NCI-H1930 (cell line): Measurements from ENCODE around the gene LRCH4.
"Not testable (repeated sequence)": the region's sequence is repeated elsewhere in the genome, so short reads cannot be mapped to it uniquely, and the experiment has no call there.

Experiments
- DNase-seq, 2 experiments: peaks; one replicate each; lab custom pipeline; 2025; lab: John Stamatoyannopoulos, UW

Gene LRCH4

GRCh38 chr7:100567751-100568175, 18.2 kb downstream of the LRCH4 start:
- DNase-seq: no peak

DNA sequence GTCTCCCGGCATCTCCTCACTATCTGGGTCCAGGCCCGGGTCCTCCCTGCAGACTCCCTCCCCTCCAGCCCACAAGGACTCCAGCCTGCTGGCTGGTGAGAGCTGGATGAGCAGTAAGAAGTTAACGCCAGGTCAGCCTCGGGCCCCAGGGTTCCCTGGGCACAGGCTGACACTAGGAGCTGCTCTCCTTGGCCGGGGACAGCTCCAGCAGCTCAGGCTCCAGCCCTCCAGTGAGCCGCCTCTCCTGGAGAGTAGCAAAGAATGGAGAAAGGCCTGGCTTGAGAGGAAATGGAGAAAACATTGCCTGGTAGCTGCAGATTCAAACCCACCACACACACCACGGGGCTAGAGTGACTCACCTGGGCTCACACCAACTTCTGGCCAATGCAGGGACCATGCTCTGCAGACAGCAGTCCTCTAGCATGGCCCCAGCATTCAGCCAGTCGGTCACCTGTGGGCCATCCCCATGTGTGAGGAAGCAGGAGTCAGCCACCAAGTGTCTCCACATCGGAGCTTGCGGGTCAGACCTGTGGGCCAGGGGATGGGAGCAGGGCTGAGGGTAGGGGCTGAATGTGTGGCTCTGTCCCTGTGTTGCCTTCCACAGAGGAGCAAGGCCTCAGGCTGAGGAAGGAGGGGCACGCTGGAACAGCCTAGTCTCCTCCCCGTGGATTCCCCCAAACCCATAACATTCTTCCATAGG, 18.7 kb downstream of the LRCH4 start:
- no peak for DNase-seq

GRCh38 chr7:100566018-100566531, 19.9 kb downstream of the LRCH4 start:
- DNase-seq: no peak

GRCh38 chr7:100565133-100565571, 20.8 kb downstream of the LRCH4 start:
- no peak for DNase-seq

GRCh38 chr7:100564405-100564804, 21.5 kb downstream of the LRCH4 start:
- not testable (repeated sequence) for DNase-seq

DNA sequence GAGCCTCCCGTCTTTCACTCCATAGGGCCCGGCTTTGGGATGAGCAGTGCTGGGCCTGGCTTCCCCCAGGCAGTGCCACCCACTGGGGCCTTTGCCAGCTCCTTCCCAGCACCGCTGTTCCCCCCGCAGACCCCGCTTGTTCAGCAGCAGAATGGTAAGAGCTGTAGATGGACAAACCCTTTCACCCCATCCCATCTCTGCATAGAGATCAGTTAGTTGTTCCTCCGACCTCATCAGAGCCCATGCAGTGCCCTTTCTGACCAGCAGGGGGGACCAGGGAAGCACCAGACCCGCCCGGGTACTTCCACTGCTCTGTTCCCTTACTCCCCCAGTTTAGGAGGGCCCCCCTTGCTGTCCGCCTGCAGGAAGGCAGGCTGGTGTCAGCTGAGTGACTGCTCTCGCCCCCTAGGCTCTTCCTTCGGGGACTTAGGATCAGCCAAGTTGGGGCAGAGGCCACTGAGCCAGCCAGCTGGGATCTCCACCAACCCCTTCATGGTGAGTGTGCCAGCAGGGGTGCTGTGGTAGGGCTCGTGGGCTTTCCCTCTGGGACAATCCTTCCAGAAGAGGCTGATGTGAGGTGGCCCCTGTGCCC, 22.0 kb downstream of the LRCH4 start:
- DNase-seq: peak in 1 of 2 experiments; percentile 51

DNA sequence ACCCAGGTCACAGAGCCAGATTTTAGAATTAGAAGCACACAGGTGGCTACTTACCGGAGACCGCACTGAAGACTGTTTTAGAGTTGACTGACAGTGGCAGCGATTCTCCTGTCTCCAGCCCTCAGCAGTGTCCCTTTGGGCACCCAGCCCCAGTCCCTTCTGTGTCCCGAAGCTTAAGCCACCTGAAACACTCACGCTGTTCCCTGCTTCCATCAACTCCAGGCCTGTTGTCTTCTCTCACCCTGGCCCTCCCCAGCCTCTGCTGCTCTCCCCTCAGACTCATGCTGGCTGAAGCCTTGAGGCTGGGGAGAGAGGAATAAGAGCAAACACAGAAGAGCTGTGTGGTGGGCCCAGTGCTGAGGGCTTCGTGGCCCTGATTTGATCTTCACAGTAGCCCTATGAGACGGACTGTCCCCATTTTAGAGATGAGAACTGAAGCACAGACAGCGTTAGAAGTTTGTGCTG, 22.8 kb downstream of the LRCH4 start:
- no peak for DNase-seq

DNA sequence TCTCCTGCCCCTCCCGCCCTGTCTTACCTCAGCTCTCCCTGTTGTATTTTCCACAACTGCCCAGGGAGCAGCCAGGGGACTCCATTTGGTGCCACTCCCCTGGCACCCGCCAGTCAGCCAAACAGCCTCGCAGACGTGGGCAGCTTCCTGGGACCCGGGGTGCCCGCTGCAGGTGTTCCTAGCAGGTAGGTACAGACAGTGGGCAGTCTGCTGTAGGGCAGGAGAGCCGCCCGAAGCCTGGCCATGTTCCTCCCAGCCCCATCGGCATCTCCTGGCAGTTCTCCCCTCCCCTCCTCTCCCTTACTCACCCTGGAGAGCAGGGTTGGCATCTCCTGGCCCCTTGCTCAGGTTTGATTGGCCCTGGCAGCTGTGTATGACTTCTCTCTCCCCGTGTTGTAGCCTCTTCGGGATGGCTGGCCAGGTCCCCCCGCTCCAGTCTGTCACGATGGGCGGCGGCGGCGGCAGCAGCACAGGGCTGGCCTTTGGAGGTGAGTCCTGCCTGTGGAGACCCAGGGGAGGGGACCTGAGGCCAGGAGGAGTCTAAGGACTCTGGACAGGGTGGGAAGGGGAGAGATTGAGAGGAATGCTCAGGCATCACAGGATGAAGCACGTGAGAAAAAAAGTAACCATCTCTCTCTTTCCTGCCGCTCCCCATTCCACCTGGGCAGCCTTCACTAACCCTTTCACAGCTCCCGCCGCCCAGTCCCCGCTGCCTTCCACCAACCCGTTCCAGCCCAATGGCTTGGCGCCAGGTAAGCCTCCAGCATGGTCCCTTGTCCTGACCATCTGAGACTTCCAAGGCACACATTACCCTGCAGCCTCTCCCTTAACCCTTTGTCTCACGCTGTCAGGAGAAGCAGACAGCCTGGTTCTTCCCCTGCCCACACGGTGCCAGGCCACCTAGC, 23.5 kb downstream of the LRCH4 start:
- DNase-seq: no peak

DNA sequence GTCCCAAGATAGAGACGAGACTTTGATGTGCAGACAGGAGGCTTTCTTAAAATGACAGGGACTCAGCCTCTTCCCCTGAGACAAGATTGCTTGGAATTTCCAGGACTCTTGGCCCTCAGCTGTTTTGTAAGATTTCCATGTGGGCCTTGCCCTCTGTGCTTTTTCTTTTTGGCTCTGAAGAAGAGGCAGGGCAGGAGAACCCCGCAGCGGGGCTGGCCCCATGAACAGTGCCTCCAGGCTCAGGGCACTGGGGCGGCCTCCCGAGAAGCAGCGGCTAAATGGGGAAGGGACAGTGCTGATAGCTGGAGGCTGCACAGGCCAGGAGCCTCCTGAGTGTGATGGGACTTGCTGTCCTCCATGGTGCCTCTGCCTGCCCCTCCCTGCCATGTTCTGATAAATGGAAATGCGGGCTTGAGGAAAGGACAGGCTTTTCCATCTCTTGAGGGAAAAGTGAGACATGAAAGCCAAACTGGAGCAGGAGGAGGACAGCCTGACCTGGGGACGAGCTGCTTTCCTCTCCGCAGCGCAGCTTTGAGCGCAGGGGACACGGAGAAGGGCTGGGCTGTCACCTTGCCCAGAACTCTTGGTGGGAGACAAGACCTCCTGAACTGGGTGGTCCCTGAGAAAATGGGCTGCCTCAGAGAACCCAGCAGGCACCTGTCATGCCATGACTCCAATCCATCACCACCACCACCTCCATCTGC, 24.3 kb downstream of the LRCH4 start:
- no peak for DNase-seq

GRCh38 chr7:100559127-100559526, 26.8 kb downstream of the LRCH4 start:
- no peak for DNase-seq

DNA sequence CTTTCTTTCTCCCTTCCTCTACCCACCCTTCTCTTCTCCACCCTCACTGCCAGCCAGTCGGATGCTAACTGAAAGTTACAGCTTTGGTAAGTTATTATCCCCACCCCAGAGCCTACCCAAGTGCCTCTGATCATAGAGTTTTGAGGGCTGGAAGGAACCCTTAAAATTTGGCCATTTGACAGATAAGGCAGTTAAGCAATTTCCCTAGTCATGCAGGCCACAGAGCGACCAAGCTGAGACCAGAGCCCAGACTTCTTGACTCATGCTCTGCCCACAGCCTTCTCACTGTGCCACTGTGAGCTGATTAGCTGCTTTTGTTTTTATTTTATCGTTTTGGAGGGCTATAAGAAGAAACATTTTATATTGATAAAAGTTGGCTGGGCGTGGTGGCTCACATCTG, 29.4 kb downstream of the LRCH4 start:
- DNase-seq: no peak

DNA sequence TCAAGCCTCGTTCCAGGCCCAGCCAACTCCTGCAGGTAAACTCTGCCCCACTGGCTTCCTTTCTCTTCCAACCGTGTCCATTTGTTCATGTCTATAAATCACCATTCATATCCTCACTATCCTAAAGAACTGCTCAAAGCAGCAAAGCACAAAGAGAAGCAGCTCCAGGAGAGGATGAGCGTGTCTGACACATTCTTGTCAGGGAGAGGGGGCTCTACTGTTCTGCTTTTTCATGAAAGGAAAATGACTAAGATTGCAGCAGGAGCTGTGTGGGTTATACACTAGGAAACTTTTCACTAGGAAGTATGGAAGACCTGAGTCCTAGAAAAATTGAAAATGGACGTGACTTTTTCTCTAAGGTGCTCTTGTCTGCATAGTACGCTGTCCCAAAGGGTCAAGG, 30.2 kb downstream of the LRCH4 start:
- DNase-seq: no peak

DNA sequence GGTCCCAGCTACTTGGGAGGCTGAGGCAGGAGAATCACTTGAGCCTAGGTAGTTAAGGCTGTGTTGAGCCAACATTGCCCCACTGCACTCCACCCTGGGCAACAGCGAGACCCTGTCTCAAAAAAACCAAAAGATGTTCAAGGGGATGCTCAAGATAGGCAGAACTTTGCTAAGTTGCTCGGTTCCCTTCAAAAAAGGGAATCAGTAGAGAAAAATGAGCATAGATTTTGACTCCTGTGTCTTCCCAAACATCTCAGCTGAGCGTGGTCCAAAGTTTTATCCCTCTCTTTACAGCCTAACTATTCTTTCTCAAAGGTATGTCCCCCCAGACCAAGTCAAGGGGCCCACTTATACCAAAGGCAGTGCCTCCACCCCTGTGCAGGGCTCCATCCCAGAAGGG, 32.9 kb downstream of the LRCH4 start:
- no peak for DNase-seq

GRCh38 chr7:100552532-100552931, 33.4 kb downstream of the LRCH4 start:
- DNase-seq: no peak

DNA sequence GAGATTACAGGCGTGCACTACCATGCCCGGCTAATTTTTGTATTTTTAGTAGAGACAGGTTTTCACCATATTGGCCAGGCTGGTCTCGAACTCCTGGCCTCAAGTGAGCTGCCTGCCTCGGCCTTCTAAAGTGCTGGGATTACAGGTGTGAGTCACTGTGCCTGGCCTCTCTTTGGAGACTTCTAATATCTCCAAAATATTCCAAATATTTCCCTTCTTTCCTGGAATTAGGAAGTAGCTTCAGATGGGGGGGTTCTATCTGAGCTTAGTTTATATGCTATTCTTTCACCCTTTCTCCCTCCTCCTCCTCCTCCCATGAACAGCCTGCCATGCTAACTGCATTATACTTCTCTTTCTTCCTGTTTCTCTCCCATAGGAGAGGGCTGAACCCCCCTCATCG, 37.5 kb downstream of the LRCH4 start:
- DNase-seq: not testable (repeated sequence)

DNA sequence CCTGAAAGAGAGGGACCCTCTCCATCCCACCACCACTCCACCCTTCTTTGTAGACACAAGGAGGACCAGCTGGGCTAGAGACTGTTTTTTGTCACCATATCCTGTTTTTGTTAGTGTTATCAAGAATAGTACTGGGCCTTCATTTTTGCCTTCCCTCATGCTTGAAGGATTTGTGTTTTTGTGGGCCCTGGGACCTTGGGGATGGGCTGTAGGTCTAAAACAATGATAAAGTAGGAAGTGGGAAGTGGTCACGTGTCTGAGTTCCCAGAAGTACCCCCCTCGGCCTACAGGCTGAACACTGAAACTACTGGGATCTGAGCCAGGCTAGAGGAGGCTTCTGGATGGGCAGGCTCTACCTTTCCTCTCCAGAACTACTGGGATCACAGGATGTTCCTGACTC, 38.1 kb downstream of the LRCH4 start:
- no peak for DNase-seq

DNA sequence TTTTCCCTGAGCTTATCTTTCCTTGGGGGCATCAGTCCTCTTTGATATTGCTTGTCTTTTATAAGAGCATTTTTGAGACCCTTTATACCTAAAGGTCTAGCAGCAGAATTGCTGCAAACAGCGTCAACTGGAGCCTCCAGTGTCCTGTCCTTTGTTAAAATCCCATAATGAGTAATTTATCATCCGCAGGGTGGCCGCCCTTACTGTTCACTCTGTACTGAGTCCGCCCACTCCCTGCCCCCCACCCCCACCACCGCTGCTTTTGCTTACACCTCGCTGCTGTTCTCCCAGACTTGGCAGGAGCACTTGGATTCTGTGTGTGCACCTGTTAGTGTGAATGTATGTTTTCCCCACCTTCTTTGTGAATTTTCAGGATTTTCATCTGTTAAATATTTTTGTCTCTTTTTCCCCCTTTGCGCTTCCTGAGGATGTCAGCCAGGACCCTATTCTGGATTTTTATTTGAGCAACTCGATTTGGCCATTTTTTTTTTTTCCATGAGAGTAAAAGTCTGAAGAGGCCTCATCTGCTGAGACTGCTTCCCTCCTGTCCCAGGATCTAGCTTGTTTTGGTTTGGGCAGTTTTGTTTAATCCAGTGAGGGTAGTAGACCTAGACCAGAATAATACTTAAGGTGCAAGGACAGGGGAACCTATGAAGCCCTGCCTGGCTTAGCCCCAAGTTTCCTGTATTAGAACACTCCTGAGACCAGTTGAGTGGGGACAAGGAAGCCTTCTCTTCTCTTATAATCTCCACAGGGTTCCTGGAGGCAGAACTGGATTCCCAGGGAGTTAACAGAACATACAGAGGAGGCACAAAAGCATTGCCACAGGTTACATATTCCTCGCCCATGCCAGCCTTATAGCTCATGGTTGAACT, 38.8 kb downstream of the LRCH4 start:
- DNase-seq: no peak

DNA sequence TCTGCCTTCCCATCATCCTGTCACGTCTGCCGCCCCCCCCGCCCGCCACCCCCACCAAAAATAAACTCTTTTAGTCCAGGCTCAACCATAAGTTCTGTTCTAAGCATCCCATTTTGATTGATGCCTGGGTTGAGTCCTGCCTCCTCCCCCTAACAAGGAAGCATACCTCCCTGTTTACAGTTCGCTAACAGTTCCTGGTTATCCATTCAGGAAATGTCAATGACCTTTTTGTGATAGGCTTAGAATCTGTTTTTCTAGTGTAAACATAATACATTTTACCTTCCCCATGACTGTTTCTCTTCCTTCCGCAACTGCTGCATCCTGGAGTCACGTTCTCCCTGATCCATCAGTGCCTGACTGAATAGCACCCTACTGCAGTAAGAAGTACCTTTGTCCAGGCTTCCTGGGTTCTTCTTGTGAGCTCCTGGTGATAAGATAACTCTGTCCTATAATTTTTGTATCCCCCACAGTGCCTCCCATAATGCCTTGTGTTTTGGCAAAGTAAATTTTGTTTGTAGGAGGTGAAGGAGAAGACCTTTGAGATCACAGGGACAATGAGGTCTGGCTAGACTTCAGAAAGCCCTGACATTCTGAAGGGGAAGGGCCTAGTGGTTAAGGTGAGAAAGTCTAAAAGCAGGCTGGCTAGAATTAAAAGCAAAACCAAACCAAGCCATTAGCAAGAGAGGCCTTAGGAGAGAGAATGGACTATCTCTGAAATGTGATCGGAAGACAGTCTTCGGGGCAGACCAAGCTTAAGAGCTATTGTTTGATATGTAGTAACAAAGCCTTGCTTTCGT, 39.6 kb downstream of the LRCH4 start:
- no peak for DNase-seq

DNA sequence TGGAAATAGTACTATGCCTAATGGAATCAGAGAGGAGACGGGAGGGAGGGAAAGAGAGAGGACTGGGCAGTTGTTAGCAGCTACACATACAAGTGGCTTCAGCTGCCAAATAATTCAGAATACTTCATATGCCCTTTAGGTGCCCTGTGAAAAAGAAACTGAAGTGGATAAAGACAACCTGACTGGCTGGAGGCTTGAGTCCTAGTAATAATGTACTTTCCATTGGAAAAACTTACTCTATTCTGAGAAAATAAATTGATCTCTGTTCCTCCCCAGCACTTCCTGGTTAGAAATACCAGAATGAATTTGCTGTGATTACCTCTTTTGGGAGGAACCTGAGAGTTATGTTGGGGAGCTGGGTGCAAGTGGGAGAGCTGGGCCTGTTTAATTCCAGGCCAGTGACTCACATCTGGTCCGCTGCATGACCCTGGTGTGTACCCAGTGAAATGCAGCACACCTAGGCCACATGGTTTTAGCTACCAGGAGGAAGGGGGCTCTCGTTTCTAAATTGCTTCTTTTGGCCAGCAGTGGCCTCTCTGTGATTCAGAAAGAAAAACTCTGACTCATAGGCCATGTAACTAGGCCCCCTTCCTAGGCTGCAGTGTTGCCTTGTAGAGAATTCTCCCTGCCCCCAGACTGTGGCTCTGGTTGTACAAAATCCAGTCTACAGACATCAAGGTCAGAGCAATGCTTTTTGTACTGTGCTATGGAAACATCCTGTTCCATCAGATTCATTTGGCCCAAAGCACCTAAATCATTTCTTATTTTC, 40.4 kb downstream of the LRCH4 start:
- DNase-seq: no peak
